Skeletal muscle cell (primary cell): ENCODE results near the gene PPP1R1B.

Experiments
- DNase-seq: peaks from one replicate; pipeline ENCODE4 v3.0.0-alpha.2; 2010; ENCODE audit warnings: low read depth
- H3K4me3 ChIP-seq: 2 replicates; pipeline ENCODE4 v1.5.1; 2011; ENCODE audit warnings: low read depth, mild to moderate bottlenecking, control low read depth, low read length, moderate library complexity

PPP1R1B gene

DNA sequence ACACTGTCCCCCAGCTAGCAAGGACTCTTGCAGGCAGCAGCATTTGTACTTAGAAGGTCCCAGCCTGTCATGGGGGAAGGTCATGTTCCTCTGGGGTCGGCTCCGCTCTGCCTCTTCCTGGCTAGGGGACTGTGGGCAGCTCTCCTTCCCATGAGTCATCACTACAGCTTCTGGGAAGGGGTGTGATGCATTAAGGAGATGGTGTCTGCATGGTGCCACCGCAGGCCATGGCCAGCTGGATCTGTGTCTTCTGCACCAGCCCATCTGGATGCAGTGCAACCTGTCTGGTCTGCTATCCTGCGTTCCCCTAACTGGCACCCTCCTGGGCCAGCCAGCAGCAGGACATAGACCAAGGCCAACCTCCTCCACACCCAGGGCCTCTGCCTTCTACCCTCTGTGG, 16.5 kb downstream of the PPP1R1B start:
- H3K4me3 ChIP-seq: no peak overlapping the region
- no peak for DNase-seq

DNA sequence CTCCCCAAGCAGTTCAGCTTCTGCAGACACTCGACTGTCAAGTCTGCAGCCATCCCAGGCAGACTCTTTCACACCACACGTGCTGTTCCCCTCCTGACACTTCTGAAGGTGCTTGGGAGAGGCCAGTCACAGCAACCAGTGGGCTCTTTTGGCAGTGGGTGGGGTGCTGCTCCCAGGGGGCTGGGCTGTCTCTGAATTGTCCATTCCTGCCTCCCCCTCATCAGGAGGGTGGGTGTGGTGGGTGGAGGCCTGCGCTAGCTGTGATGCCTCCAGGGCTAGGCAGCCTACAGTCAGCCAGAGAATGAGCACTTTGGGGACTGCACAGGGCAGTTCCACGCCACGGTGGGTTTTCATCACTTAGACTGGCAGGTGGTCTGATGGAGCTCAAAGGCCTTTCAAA, 20.5 kb downstream of the PPP1R1B start:
- H3K4me3 ChIP-seq: no peak overlapping the region
- no peak for DNase-seq

DNA sequence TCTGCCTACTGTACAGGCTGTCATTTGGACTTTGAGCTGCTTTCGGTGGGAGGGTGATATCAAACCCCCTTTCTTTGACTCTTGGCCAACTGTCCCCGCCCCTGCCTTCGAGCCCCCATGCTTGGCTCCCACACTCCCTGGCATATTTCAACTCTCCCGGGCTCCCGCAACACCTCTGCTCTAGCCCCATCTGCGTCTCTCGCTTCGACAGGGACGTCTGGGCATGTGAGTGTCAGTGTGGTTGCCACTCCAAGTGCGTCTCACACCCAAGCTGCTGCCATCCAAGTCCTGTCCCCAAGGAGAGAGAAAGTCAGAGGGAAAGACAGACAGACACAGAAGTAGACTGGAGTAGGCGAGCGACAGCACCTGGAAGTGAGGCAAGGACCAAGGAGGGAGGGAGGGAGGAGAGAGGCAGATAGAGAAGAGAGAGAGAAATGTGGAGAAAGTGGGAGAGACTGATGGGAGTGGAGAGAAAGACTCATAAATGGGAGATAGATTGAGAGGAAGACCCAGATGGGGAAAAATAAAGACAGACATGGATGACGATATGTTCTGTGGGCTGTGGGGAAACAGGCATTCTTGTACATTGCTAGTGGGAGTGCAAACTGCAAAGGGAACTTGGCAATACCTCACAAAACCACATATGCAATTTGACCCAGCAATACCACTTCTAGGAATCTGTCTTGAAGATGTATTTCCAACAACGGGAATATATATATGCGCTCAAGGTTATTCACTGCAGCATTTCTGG, 22.0 kb downstream of the PPP1R1B start:
- H3K4me3 ChIP-seq: no peak overlapping the region

DNA sequence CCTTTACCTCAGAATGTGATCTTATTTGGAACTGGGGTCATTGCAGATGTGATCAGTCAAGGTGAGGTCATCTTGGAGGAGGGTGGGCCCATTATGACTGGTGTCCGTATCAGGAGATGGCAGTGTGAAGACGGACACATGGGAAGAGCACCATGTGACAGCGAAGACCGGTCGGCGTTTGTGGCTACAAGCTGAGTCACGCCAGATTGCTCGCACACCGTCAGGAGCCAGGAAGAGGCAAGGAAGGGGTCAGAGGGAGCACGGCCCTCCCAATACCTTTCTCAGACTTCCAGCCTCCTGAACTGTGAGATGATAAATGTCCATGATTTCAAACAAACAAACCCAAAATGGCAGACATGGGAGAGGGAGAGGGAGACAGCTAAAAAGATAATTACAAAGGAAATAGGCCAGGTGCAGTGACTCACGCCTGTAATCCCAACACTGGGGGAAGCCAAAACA, 23.4 kb downstream of the PPP1R1B start:
- no peak overlapping the region for H3K4me3 ChIP-seq
- DNase-seq: no peak

More for the DNA sequence above, 22.0 kb downstream of the PPP1R1B start:
- peak; percentile 43 for DNase-seq

DNA sequence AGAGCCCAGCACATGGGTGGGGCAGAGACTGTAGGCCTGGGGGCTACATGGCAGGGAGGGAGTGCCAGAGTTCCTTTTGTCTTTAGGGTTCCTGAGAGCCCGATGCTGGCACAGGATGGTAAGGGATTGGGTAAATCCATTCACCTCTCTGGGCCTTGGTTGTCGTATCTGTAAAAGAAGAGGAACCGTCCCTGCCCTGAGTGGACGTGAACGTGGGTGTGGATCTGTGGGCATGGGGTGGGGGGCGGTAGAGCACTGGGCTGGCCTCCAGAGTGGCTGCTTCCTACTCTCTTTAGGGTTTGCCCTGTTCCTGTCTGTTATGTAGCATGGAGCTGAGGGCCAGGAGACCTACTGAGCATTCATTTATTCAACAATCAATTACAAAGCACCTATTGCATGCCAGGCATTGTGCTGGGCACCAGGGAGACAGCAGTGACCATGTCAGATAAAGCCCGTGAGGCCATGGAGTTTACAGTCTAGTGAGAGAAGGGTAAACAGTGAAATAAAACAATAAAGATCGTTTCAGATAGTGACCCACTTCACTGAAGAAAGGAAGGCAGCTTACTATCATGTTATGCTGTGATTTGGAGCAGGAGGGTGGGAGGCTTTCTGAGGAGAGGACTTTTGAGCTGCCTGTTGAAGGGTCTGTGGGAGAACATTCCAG, 25.3 kb downstream of the PPP1R1B start:
- no peak overlapping the region for H3K4me3 ChIP-seq
- DNase-seq: no peak

DNA sequence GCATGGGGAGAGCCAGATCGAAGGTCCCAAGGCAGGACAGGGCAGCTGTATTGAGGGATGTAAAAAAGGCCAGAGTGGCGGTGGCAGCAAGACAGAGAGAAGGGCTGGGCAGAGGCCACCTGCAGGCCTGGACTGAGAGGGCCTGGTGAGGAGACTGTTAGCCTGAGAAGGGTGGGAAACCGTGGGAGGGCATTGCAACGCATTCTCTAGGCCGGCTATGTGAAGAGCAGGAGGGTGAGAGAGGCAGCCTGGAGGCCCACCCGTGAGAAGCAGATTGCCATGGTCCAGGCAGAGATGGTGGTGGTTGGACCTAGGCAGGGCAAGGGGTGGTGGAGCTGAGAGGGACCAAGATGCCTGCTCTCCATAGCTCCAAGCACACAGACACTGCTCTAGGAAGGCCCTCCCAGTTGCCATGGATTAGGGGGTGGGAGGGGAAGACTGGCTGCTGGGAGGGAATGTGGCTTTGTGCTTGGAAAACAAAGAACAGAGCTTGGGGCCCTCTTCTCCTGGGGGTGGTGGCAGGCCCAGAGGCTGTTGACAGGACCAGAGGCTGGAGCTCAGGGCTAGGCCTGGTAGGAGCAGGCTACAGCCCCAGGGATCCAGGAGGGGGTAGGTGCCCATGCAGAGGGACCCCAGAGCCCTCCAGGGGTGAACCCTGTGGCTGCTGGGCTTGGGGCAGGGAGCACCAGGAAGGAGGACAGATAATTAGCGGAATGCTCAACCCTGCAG, 26.0 kb downstream of the PPP1R1B start:
- H3K4me3 ChIP-seq: no peak overlapping the region
- no peak for DNase-seq

DNA sequence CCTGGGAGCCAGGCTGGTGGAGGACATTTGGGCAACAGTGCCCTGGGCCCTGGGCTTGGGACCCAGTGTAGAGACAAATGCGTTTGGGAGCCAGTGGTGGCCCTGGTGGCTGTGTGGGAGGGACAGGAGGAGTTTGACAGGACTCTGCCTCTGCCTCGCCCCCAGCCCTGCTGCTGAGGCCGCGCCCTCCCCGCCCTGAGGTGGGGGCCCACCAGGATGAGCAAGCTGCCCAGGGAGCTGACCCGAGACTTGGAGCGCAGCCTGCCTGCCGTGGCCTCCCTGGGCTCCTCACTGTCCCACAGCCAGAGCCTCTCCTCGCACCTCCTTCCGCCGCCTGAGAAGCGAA, 26.5 kb downstream of the PPP1R1B start:
- no peak for DNase-seq
- H3K4me3 ChIP-seq: no peak overlapping the region

DNA sequence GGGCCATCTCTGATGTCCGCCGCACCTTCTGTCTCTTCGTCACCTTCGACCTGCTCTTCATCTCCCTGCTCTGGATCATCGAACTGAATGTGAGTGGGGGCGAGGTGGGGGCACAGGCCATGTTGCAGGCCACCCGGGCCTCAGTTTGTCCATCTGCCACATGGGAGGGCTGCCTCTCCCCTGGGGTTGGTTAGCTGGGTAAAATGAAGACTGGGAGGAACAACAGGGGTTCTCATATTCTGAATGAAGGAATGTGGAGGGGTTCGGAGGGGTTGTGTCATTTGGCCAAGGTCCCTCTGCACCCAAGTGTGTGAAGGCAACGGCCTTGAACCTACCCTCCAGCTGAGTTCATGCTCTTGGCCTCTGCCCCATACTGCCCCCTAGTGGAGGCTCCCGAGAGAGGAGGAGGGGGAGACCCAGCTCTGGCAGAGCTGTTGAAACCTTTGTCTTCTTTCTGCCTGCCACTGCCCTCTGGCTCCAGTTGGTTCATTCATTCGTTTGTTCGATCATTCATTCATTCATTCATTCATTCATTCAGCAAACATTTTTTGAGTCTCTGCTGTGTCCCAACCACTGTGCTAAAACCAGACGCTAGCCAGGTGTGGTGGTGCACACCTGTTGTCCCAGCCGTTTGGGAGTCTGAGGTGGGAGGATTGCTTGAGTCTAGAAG, 27.0 kb downstream of the PPP1R1B start:
- H3K4me3 ChIP-seq: no peak overlapping the region
- no peak for DNase-seq

DNA sequence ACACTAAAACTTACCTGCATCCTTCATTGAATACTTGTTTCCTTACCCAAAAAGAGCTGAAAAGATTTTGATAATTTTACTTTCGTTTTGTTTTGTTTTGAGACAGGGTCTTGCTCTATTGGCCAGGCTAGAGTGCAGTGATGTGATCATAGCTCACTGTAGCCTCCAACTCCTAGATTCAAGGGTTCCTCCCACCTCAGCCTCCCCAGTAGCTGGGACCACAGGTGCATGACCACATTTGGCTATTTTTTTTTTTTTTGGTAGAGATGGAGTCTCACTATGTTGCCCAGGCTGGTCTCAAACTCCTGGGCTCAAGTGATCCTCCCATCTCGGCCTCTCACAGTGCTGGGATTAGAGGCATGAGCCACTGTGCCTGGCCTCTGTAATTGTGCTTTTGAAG, 28.4 kb downstream of the PPP1R1B start:
- DNase-seq: no peak
- no peak overlapping the region for H3K4me3 ChIP-seq

DNA sequence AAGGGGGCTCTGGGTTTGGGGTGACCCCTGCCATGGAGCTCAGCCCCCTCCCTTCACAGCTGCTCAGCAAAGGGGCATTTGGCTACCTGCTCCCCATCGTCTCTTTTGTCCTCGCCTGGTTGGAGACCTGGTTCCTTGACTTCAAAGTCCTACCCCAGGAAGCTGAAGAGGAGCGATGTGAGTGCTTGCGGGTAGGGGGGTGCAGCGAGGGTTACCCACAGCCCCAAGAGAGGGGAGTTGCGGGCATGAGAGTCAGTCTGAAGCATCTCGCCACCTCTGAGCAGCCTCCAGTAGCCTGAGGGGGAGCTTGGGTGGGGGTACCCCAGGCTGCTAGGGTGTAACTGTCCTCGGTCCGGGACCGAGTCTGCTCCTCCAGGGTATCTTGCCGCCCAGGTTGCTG, 31.6 kb downstream of the PPP1R1B start:
- DNase-seq: no peak
- H3K4me3 ChIP-seq: no peak overlapping the region

DNA sequence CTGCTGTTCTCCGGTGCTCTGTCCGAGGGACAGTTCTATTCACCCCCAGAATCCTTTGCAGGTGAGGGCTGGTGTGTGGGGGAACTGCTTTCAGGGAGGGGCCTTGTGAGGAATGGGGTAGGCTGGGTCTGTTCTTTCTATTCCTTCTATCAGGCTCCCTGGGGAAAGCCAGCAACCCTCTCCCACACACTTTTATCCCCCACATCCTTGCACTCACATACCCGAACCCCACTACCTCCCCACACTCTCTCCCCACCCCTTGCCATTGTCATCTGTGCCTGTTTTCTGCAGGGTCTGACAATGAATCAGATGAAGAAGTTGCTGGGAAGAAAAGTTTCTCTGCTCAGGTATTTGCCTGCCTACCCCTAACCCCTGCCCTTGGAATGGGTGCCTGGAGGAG, 32.0 kb downstream of the PPP1R1B start:
- no peak overlapping the region for H3K4me3 ChIP-seq
- DNase-seq: no peak

DNA sequence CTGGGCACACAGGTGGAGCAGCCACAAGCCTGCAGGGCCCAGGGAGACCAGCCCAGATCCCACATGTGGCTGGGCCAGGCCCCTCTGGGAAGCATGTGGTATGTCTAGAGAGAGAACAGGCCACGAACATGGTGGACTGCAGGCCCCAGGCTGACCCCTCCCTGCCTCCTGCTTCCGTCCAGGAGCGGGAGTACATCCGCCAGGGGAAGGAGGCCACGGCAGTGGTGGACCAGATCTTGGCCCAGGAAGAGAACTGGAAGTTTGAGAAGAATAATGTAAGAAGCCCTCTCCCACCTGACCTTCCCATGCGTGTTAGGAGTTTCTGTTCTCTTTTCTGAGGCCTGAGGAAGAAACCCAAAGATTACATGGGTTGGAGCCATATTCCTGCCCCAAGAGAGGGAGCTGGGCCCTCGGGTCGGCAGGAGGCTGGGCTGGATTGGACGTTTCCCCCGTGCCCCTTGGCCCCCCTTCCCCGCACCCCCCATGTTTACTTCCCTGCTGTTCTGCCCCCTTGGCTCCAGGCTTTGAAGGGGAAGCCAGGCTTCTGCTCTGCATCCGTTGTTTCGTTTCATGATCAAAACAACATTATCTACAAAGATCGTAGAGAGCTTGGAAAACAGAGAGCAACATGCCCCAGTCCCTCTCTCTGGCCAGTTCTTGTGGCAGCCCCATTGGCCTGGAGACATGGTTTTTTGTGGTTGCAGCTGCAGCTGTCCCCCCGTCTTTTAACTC, 32.7 kb downstream of the PPP1R1B start:
- DNase-seq: no peak

DNA sequence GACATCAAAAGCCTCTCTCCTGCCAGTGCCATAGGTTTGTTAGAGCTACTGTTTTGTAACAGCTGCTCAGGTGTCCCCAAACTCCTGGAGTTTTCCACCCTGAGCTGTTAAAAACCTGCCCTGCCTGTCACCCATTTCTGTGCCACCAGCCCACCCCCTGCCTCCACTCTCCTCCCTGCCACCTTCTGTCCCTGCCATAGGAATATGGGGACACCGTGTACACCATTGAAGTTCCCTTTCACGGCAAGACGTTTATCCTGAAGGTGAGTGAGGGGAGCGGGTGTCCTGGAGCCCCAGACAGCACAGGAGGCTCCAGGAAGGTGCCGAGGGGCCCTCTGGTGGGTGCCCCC, 33.2 kb downstream of the PPP1R1B start:
- no peak overlapping the region for H3K4me3 ChIP-seq
- DNase-seq: no peak

More for the DNA sequence above, 32.7 kb downstream of the PPP1R1B start:
- no peak overlapping the region for H3K4me3 ChIP-seq

DNA sequence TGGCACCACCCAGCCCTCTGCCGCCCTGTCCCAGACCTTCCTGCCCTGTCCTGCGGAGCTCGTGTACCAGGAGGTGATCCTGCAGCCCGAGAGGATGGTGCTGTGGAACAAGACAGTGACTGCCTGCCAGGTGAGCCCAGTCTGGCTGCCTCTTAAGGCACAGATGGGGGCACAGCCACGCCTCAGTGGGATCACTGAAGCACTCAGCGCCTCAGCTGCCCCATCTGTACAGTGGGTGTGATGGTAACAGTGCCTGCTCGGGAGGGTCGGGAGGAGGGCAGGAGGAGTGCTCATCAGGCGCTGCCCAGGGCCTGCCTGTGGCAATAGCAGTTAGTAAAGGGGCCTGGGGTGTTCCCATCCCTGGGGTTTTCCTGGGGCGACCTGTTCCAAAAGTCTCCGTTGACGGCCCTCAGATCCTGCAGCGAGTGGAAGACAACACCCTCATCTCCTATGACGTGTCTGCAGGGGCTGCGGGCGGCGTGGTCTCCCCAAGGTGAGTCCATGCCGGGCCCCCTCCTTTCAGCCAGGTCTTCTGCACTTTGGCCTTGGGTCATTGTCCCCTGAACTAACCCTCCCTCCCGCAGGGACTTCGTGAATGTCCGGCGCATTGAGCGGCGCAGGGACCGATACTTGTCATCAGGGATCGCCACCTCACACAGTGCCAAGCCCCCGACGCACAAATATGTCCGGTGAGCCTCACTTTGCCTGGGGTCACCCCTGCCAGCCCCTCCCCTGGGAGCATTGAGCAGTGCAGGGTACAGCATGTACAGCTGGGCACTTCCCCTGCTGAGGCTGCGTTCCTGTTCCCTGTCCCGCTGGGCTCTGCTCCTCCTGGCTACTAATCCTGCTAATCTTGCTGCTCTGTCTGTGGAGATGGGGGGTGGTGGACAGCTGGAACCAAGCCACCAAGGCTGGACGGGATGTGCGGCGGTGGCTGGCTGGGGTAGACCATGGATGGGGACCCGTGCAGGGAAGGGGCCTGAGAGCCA, 33.9 kb downstream of the PPP1R1B start:
- H3K4me3 ChIP-seq: no peak overlapping the region
- no peak for DNase-seq

DNA sequence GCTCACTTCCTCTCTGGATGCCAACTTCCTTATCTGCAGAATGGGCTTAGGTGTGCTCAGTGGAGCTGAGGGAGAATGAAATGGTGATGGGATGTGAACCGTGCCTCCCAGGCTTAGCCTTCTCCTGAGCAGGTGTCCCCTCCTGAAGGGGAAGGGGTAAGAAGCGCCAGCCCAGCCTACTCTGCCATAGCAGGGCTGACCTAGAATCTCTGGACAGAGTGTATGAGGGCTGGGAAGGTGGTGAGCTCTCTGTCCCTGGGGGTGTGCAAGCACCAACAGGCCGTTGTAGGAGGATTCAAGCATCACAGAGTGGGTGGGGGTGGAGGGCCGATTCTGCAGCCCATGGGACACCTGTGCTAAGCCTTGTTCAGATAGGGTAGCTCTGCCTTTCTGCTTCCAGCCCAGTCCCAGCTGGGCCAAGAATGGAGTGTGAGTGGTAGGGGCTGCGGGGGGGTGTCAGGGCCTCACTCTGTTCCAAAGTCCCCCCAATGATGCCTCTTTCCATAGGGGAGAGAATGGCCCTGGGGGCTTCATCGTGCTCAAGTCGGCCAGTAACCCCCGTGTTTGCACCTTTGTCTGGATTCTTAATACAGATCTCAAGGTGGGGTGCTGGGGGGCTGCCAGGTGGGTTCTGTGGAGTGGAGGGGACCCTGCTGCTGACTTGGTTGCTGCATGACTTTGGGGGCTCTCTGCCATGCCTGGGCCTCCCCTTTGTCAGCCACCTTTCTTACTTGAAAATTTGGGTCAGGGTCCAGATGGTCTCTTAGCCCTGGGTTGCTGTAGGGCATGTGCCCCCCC, 35.2 kb downstream of the PPP1R1B start:
- H3K4me3 ChIP-seq: no peak overlapping the region

DNA sequence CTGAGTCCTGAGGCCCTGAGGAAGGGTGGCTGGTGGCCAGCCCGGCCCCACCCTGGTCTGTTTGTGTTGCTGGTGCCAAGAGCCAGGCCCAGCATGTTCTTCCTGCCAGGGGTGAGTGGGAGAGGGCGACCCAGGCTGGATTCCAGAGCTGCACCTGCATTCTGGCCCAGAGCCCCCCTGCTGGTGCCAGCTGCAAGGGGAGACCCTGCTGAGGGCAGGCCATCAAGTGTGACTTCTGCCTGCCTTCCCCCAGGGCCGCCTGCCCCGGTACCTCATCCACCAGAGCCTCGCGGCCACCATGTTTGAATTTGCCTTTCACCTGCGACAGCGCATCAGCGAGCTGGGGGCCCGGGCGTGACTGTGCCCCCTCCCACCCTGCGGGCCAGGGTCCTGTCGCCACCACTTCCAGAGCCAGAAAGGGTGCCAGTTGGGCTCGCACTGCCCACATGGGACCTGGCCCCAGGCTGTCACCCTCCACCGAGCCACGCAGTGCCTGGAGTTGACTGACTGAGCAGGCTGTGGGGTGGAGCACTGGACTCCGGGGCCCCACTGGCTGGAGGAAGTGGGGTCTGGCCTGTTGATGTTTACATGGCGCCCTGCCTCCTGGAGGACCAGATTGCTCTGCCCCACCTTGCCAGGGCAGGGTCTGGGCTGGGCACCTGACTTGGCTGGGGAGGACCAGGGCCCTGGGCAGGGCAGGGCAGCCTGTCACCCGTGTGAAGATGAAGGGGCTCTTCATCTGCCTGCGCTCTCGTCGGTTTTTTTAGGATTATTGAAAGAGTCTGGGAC, 36.0 kb downstream of the PPP1R1B start:
- no peak for DNase-seq
- H3K4me3 ChIP-seq: no peak overlapping the region

More for the DNA sequence above, 35.2 kb downstream of the PPP1R1B start:
- no peak for DNase-seq

DNA sequence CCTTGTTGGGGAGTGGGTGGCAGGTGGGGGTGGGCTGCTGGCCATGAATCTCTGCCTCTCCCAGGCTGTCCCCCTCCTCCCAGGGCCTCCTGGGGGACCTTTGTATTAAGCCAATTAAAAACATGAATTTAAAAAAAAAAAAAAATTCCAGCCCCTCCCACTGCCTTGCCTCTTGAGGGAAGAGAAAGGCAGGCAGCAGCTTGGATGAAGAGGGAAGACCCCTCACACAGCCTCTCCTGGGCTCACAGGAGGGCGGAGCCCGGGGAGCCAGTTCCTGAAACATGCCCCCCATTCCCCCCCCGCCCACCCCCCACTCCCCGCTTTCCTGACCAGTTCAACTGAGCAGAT, 36.6 kb downstream of the PPP1R1B start:
- no peak for DNase-seq
- H3K4me3 ChIP-seq: no peak overlapping the region
